ENCODE measurements around the gene ZNF878. TPM values are rescaled to one million over a fixed set of nuclear protein-coding genes. Genes with fewer than 3 reads are reported as not detected.
A peak's percentile ranks its signal among the peaks of the same experiment; 100 is the strongest.

The ZNF878 gene
- total and polyA plus RNA-seq, 9 of the 15 experiments (the other 6 are each of a cell fraction or from before 2014, with no cell fraction given), result 0.30 to 1.4 (median 0.50) TPM

- TF ChIP-seq AFF4 (CRISPR knock-in tag; IDR thresholded peaks at IDR 0.05) (no peak), TAF1 (IDR thresholded peaks at IDR 0.05; ENCODE audit: control insufficient read depth, extremely low read depth, insufficient read depth, low read length, severe bottlenecking) (peak; percentile 83), MTA1 (IDR thresholded peaks at IDR 0.05; ENCODE audit: borderline replicate concordance) (no peak), TEAD4 (IDR thresholded peaks at IDR 0.05; ENCODE audit: low read length) (no peak), TEAD4 (CRISPR knock-in tag; IDR thresholded peaks at IDR 0.05; ENCODE audit: borderline replicate concordance) (no peak), ZNF146 (CRISPR knock-in tag; IDR thresholded peaks at IDR 0.05; ENCODE audit: unreplicated experiment) (no peak), MYC (IDR thresholded peaks at IDR 0.05; ENCODE audit: low read depth, low read length) (no peak), MYC (CRISPR knock-in tag; IDR thresholded peaks at IDR 0.05; ENCODE audit: borderline replicate concordance, low read depth) (no peak), L3MBTL2 (IDR thresholded peaks at IDR 0.05) (peak; percentile 66), CREB1 (IDR thresholded peaks at IDR 0.05) (no peak), CREB1 (CRISPR knock-in tag; IDR thresholded peaks at IDR 0.05) (0 out of 2 replicates have a peak, but pooled peaks have one; percentile 17), RNF219 (CRISPR knock-in tag; IDR thresholded peaks at IDR 0.05) (no peak), FOXO4 (CRISPR knock-in tag; IDR thresholded peaks at IDR 0.05) (no peak), DDX20 (tag; IDR thresholded peaks at IDR 0.05; ENCODE audit: low read depth) (no peak), MED1 (CRISPR knock-in tag; IDR thresholded peaks at IDR 0.05; ENCODE audit: borderline replicate concordance) (no peak), CBX2 (IDR thresholded peaks at IDR 0.05; ENCODE audit: insufficient read depth, low read length, poor library complexity, severe bottlenecking) (no peak), XRCC3 (IDR thresholded peaks at IDR 0.05) (no peak), NFE2 (IDR thresholded peaks at IDR 0.05; ENCODE audit: low read depth) (no peak), JUND (IDR thresholded peaks at IDR 0.05; ENCODE audit: borderline replicate concordance, low read depth, low read length) (no peak), JUND (tag; IDR thresholded peaks at IDR 0.05; ENCODE audit: borderline replicate concordance, low read depth, low read length) (no peak)
Observed at GRCh38 chr19:12052497-12053169, at the start of gene ZNF878 (continued).

Measured in K562 (cell line).